ENCODE measurements around the gene RBMS2.

DNA sequence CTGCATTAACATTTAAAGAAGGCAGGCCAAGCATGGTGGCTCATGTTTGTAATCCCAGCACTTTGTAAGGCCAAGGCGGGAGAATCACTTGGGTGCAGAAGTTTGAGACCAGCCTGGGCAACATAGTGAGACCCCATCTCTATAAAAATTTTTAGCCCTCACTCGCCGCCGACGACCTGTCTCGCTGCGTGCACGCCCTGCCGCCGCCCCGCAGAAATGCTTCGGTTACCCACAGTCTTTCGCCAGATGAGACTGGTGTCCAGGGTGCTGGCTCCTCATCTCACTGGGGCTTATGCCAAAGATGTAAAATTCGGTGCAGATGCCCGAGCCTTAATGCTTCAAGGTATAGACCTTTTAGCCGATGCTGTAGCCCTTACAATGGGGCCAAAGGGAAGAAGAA, 10.8 kb upstream of the RBMS2 start:
- TF ChIP-seq, protein P1, sequence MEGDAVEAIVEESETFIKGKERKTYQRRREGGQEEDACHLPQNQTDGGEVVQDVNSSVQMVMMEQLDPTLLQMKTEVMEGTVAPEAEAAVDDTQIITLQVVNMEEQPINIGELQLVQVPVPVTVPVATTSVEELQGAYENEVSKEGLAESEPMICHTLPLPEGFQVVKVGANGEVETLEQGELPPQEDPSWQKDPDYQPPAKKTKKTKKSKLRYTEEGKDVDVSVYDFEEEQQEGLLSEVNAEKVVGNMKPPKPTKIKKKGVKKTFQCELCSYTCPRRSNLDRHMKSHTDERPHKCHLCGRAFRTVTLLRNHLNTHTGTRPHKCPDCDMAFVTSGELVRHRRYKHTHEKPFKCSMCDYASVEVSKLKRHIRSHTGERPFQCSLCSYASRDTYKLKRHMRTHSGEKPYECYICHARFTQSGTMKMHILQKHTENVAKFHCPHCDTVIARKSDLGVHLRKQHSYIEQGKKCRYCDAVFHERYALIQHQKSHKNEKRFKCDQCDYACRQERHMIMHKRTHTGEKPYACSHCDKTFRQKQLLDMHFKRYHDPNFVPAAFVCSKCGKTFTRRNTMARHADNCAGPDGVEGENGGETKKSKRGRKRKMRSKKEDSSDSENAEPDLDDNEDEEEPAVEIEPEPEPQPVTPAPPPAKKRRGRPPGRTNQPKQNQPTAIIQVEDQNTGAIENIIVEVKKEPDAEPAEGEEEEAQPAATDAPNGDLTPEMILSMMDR (IDR thresholded peaks at IDR 0.05; ENCODE audit: low read depth, low read length), result no peak
- no peak for TF ChIP-seq EZH2phosphoT487 (IDR thresholded peaks at IDR 0.05; ENCODE audit: low read depth)

All from OCI-LY3 (cell line).